HEK293T (cell line): ENCODE results near the gene LNX2.

Source experiments
- ELF4 ChIP-seq: fragments of 450-650 bp; IDR thresholded peaks from 2 replicates; pipeline ENCODE4 v1.6.1; 2017; ENCODE audit warnings: antibody characterized with exemption
- FOXA1 ChIP-seq: fragments of 450-650 bp; IDR thresholded peaks from 2 replicates; pipeline ENCODE4 v1.6.1; 2016; ENCODE audit warnings: mild to moderate bottlenecking
- FOXK2 ChIP-seq: fragments of 450-650 bp; IDR thresholded peaks from 2 replicates; pipeline ENCODE4 v1.6.1; 2016; ENCODE audit warnings: mild to moderate bottlenecking
- FOXM1 ChIP-seq: fragments of 450-650 bp; IDR thresholded peaks from 2 replicates; pipeline ENCODE4 v1.6.1; 2017; ENCODE audit warnings: mild to moderate bottlenecking, borderline replicate concordance
- LEF1 ChIP-seq: fragments of 450-650 bp; IDR thresholded peaks from 2 replicates; pipeline ENCODE4 v1.6.1; 2017; ENCODE audit warnings: mild to moderate bottlenecking, borderline replicate concordance
- SP1 ChIP-seq: fragments of 450-650 bp; IDR thresholded peaks from 2 replicates; pipeline ENCODE4 v1.6.1; 2017
- SUZ12 ChIP-seq: fragments of 450-650 bp; IDR thresholded peaks from 2 replicates; pipeline ENCODE4 v1.6.1; 2016; ENCODE audit warnings: mild to moderate bottlenecking

GRCh38 chr13:27637289-27637626 is 16.9 kb upstream of the LNX2 start:
- TF ChIP-seq FOXK2 (no peak), SUZ12 (no peak), FOXM1 (no peak), FOXA1 (no peak), SP1 (no peak), ELF4 (no peak), LEF1 (no peak)
